GM18520 (cell line): ENCODE results near the gene CDCA4.

Experiments
- ATAC-seq: cut with Tn5 transposase; IDR thresholded peaks from one replicate; pipeline ENCODE4 v1.9.1; 2021; ENCODE audit not compliant: unreplicated experiment

The CDCA4 gene

DNA sequence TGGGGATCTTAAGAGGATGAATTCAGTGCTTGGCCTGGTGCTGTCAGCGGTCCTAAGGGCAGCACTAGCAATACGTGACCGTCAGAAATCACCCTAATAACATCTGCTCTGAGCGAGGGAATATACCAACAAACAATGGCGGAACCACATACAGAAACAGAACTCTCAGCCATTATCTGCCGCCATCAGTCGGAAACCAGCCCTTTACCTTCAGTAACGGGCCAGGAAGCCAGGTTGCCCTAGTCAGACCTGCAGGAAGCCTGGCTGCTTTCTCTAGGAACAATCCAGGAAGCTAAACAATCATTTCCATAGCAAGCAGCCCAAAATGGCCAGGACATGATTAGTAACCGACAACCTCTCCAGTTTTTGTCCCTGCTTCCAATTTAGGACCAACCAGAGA lies 5.6 kb downstream of the CDCA4 start:
- ATAC-seq = no peak

DNA sequence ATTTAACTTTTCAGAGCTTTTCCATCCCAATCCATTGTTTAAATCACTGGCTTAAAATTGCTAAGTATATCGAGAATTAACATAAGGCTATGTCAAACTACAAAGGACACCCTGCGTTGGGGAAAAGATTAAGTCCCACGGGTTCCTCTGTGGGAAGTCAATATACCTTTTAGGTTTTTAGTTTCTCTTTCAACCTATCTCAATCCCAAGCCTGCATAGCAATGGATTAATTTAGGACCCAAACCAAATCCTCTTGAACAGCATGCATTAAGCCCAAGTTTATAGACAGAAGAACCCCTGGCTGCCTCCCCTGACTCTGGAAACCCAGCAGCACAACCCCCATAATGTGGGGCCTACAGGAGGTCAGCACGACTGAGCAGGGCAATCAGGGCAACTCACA lies 6.3 kb downstream of the CDCA4 start:
- ATAC-seq = no peak

DNA sequence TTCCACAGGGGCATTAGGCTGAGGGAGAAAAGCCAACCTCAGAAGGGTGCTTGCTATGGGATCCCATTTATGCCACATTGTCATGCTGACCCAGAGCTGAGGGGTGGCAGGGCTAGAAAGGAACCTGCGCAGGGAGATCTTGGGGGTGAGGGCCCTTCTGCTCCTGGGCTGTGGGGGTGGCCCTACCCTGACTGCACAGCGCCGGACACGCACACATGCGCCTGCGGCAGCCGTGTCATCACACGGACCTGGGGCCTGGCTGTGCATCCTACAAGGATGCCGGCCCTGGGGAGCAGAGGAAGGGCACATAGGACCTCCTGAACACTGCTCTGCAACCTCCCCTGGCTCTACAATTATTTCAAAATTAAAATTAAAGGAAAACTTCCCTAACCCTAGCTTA lies 6.9 kb downstream of the CDCA4 start:
- ATAC-seq = no peak

DNA sequence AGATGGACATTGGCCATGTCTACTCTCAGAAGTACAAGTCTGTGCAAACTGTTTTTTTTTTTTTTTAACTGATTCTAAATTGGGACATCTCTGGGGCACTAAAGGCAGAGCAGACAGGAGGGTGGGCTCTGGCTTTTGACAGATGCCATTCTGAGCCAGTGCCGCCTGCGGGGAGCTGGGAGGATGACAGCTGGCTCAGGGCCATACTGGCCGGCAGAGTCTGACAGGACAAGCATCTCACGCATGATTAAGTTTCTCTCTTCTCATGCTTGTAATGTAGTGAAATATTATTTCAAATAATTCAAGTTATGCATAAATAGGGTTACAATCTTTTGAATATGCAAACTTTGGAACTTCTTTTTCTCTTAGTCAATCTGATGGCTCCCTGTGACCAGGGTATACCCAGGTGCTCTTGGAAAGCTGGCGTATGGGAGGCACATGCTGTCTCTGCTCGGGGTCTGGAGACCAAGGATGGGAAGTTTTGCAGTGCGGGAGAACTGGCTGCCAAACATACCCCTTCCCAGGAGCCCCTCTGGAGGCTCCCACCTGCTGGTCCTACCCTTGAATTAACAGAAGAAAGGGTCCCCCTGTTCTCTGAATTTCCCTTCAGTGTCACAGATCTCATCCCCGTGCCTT lies 7.6 kb downstream of the CDCA4 start:
- ATAC-seq = no peak

DNA sequence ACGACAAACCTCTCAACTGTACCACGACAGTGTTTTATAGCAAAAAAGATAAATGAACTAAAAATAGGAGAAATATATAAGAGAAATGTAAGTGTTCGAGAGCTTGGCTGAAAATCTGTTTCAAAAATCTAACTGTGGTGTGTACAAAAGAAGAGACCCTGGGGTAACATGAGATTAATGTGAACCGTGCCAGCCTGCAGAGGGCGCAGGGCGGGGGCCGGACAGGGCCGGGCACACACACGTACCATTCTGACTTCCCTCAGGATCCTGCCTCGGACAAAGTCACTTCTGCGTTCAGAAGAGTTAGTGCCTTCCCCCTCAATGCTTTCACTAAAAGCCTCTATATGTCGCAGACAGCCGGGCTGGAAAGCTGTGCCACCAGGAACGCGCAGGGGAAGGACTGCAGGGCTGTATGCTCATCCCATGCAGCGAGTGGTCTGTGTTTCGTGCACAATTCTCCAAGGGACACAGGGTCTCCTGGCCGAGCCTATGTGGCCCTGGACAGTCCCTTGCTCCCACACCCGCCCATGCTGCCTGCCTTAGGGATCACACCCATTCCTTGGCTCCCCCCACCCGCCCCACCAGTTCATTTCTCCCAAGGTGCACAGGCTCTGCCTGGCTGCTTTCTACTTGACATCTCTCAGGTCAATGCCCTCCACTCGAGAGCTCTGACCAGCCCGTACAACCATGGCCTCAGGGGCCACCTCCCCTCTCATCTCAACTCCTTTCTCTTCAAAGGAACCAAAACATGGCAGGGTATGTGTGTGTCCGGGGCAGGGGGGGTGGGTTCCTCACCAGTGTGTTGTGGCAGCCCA lies 8.5 kb downstream of the CDCA4 start:
- ATAC-seq = no peak

DNA sequence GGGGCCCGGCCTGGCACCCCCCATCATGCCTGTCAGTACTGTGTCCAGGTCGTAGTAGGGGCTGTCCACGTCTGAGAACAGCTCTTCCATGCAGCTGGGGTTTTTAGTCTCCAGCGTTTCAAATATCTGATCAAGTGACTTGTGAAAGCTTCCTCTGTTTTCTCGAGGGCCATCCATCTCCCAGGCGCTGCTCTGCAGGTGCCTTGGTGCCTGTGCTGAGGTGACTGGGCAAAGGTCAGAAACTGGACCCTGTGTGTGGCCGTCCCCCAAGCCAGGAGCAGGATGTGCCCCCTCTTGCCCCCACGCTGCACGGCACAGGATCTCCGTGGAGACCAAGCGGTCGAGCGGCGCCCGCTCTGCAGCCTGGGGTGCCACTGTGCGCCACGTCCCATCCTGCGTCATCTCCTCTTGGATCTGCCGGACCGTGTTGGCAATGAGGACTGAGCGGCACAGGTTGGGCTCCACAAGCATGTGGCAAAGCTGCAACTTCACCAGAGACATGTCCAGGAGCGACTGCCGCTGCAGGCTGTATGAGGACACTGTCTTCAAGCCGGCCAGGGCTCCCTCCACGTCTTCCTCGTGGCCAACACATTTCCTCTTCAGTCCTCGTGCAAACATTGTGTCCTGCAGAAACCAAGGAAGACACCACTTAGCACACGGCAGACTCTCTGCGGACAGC lies 9.4 kb downstream of the CDCA4 start:
- no peak for ATAC-seq

DNA sequence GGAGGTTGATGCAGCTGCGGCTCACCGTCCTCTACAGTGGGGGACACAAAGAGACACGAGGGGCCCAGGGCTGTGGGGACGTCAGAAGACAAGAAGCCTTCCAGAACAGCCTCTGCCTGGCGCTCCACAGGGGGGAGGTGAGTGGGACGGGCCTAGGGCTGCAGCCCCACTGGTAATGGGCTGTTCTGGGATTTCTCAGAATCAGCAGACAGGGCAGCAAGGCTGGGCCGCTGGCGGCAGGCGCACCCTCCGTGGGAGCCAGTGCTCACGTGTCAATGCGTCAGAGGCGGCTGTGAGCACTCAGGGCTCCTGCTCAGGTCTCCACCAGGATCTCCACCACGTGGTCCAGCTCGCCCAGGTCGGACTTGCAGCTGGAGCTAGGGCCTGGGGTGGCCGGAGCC lies 10.0 kb downstream of the CDCA4 start:
- ATAC-seq = no peak

DNA sequence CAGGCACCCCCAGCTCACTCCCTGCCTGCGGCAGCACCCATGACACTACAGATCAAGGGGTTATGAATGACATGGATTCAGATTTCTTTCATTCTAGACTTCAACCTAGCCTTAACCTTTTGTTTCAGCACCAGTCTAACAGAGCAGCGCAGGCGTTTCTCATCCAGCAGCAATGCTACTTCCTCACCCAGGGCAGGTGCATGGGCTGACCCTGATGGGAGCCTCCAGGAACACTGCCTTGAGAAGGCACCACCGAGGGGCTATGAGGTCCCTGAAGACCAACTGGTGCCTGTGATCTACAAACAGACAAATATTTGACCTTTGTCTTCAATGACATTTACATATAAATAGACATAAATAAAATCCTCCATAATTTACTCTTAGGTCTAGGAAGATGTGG lies 10.8 kb downstream of the CDCA4 start:
- ATAC-seq = no peak

DNA sequence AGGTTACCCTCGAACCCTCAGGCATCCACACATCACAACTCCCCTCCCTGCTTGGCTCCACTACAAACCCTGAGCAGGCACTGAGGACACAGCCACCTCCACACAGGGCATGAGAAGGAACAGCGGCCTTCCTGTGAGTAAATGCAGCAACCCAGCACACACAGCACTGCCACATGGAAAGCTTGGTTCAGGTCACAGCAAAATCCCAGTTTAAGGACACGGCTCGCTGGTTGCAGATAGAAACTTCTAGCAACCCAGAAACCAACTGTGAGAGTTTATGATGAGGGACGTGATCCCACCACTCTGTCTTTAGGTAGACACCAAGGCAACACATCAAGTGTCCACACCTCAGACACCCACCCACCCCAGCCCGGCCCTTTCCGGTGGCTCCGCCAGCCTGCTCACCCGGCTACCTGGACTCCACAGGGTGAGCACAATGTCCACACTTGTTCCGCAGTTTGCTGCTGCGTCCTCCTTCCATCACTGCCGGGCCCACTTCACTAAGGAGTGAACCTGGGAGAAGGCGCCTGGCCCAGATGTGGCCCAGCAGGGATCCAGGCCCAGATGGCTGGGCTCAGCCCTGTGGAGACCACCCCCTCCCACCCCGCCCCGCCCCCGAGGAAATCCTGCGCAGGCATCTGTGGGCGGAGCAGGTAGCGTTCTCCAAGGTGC lies 13.2 kb downstream of the CDCA4 start:
- no peak for ATAC-seq

DNA sequence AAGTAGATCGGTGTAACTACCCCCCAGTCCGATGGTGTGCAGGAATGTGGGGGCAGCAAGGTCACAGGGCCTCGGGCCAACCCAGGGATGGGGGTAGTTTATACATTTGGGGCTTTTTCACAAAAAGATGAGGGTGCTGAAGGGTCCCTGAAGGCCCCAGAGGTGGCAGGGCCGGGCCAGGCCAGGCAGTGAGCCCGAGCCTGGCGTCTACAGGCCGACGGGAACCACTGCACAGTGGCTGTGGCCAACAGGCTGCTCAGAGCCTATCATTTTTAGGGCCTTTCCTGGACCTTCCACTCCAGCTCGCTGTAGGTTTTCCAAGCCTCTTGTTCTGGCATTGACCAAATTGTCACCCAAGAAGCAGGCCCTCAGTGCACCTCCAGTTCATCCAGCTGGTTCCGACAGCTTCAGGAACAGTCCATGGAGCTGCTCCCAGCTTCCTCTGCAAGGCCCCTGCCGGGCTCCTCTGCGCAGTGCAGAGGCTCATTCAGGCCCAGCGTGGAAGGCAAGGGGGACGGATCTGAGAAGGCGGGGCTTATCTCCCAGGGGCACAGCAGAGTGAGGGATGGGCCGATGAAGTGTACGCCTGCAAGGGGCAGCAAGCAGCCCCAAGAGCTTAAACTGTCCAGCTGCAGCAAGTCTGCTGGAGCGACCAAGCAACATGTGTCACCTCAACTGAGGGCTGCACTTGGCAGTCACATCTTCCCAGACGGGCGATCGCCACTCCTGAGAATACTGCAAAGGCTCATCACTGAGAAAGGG lies 13.9 kb downstream of the CDCA4 start:
- no peak for ATAC-seq

DNA sequence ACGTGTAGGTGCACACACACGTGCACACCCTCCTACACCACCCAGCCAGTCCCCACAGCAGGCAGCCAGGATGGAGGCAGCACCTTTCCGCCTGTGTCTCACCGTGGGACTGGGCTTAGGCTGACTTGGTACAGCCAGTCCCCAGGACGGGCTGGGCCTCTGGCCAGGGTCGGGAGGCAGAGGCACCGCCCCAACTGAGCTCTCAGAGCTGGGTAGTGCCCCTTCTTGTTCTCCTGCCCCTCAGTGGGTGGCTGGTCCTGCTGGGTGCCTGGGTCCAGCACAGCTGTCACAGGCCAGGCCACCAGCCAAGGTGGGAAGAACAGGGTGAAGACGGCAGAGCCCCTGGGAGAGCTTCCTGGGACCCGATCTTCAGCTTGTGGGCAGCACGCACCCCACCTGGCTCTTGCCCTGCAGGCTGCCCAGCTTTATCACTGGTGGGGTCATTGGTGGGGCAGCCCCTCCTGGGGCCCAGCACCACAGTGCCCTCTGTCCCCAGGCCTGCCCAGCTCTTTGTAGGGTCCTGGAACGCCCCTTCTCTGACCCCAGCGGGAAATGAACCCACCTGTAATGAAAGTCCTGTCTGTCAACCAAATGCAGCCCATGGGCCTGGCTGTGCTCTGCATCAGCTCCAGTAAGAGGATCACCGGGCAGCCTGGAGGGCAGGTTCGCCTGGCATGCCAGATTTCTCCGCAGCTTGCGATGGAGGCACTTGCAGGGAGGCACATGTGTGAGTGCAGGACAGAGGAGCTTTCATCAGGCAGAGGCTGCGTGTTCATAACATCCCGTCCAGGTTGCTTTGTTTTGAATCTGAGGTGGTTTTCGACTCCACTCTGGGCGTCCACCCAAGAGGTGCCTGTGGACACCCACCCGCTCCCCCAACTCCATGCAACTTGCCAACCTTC lies 14.7 kb downstream of the CDCA4 start:
- no peak for ATAC-seq

DNA sequence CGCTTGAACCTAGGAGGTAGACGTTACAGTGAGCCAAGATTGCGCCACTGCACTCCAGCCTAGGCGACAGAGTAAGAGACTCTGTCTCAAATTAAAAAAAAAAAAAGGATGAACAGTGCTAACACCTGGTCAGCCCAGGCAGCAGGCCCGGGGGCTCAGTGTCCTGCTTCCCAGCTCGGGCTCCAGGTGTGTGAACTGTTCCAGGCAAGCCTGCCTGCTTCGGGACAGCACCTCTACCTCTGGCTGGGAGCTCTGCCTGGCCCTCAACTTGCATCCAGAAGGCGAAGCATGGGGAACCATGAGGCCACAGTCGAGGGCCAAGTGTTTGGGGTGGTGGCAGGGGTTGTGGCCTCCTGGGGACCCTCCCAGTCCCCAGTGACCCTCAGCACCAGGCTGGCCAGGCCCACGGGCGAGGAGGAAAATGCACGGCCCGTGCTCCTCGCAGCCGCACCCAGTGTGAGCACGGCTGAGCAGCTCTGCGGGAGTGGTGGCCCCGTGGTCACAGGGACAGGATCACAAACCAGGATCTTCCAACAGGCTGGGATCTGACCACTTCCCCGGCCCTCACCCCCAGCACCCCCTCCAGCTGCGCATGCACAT lies 15.5 kb downstream of the CDCA4 start:
- no peak for ATAC-seq

DNA sequence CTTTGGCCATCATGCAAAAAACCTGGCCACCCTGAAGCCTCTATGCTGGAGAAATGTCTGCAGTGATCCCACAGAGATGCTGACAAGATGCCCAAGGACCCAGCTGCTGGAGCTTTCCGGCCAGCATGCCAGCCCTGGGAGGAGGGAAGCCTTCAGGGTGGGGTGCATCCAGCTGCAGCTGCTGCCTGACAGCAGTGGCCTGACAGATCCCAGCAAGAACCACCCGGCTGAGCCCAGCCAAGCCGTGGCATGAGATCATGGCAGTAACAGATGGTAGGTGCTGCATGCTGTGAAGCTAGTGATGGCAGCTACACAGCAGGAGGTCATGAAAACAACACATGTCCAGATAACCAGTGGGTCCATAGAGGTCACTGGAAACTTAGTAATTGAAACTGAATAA lies 21.5 kb downstream of the CDCA4 start:
- ATAC-seq = no peak

DNA sequence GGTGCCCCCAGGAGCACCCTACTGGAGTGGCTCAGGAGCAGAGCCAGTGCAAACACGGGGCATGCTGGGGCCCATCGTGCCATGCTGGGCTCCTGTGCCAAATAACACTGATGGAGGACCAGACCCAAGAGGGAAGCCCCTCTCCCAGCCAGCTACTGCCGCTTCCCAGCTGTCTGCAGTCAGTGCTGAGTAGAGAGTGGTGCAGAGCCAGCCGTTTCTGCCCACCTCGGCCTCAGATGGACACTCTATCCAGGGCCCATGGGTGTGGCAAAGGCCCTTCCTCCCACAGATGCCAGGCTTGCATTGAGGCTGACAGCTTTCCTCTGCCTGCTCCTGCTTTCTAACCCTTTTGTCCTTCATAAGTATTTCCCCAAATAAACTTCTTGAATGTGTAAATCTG lies 22.1 kb downstream of the CDCA4 start:
- ATAC-seq = no peak

DNA sequence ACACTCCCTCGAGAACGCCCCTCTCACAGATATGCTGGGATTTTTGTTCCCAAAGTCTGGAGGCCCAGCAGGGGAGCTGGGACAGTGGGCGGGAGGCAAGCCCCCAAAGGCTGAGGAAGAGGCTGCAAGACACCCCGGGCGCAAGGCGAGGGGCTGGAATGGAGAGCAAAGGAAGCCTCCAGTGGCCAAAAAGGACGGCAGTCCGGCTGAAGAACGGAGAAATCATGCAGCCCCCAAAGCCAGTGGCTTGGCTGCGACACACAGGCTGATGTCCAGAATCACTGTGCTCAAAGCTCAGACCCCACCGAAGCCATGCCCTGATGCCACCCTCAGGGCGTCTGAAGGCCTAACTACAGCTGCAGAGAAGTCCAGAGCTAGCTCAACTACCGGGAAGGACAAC lies 24.4 kb downstream of the CDCA4 start:
- no peak for ATAC-seq

DNA sequence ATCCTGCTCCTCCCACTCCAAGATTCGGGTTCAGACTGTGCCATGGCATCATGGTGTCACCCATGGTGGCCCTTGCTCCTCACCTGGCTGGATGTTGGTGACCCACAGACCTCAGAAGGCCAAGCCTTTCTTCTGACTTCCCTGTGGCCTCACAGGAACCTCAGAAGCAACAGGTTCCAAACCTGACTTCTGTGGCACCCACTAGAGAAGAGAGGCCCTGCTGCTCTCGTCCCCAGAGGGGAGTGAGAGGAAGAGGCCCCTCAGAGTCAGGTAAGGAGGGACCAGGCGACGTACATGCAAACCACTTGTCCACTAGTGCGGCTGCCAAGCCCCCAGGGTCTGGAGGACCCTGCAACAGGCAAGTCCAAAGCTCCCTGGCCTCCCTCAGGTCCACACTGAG lies 24.9 kb downstream of the CDCA4 start:
- no peak for ATAC-seq

DNA sequence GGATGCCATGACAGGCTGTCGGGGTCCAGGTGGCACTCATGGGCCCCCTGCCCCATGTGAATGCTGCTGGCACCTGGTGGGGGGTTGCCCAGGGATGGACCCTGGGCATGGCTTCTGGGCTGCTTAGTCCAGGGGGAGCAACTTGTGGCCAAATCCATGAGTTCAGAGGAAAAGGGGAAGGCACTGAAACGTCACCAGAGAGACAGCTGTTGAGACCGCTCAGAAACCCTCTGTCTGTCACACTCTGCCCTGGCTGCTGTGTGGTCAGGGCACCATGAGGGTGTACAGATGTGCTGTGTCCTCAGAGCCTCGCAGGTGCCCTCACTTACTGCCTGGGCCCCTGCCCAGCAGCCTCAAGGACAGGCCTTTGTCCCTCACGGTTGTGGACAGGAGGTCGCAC lies 25.9 kb downstream of the CDCA4 start:
- ATAC-seq = no peak

DNA sequence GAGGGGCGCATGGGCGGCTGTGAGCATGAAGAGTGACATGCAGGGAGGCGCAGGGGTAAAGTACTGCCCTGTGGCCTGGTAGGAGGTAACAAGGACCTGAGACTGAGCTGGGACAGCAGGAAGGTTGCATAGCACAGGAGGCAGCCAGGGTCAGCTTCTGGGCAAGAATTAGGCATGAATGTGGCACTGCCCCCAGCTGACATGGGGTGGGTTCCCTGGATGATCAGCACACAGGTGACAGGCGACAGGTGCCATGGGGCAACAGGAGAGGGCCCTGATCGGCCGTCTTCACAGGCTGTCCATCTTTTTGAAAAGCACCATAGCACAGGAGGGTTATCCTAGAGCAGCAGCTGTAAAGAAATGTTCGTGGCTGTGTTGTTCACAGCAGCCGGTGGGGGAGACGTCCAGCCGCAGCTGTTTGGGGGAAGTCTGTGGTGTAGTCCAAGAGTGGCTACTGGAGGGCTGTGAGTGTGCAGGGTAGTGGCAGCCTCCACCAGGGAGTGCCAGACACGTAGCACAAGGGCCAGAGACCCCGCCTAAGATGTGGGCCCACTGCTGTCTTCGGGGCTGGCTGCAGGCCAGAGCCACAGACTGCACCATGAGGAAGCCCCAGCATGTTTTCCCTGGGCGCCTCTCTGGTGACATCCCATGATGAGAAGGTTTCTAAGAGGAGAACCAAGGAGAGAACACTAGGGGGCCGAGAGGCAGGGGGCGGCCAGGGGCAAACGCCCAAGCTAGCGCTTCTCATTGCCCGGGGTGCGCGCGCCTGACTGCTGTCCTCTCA lies 26.9 kb downstream of the CDCA4 start:
- no peak for ATAC-seq

DNA sequence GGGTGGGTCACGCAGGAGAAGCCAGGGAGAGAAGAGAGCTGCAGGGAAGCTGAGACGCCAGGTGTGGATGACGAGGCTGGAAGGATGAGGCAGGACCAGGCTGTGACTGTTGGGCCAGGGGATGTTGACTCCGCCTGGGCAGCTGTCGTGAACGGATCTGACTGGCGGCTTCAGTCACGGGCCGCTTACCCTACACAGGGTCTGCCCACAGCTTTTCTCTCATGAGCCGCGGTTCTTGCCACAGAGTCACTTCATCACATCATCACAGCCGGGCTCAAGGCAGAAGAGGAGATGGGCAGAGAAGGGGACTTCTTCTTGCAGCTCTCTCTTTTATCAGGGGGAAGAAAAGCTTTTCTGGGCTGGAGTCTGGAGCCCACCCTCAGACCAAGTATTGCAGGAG lies 27.6 kb downstream of the CDCA4 start:
- ATAC-seq = no peak
